GM23338 (cell line): ENCODE results near the gene GDA. TPM values are rescaled to one million over a fixed set of nuclear protein-coding genes. Genes with fewer than 3 reads are reported as not detected.

Experiments
- ATAC-seq: fragments of 200-7000 bp; cut with Tn5 transposase; 3 replicates; pipeline ENCODE4 v1.9.1; 2020
- DNase-seq: peaks from one replicate; pipeline ENCODE4 v3.0.0-alpha.2; 2015; ENCODE audit warnings: low spot score
- H2AFZ ChIP-seq: fragments of 200-600 bp; sonication (generic); 2 replicates; pipeline ENCODE4 v1.8.0; 2016; ENCODE audit warnings: antibody characterized with exemption, mild to moderate bottlenecking, moderate library complexity
- H3F3A ChIP-seq: fragments of 200-600 bp; sonication (generic); replicated peaks from 2 replicates; pipeline ENCODE4 v1.8.0; 2017; ENCODE audit warnings: antibody characterized with exemption, mixed run types, low read depth
- H3K27ac ChIP-seq: fragments of 200-600 bp; sonication (generic); 2 replicates; pipeline ENCODE4 v1.6.1; 2016; ENCODE audit warnings: low read depth
- H3K27me3 ChIP-seq: fragments of 200-600 bp; sonication (generic); 2 replicates; pipeline ENCODE4 v1.8.0; 2016; ENCODE audit warnings: mild to moderate bottlenecking, mixed run types, moderate library complexity; ENCODE audit not compliant: insufficient read depth
- H3K36me3 ChIP-seq: fragments of 200-600 bp; sonication (generic); 2 replicates; pipeline ENCODE4 v1.8.0; 2016; ENCODE audit warnings: mild to moderate bottlenecking; ENCODE audit not compliant: insufficient read depth
- H3K4me1 ChIP-seq: fragments of 200-600 bp; sonication (generic); 2 replicates; pipeline ENCODE4 v1.8.0; 2016; ENCODE audit warnings: mild to moderate bottlenecking, moderate library complexity; ENCODE audit not compliant: insufficient read depth
- H3K4me2 ChIP-seq: fragments of 200-600 bp; sonication (generic); 2 replicates; pipeline ENCODE4 v1.7.1; 2017; ENCODE audit warnings: mixed run types
- H3K4me3 ChIP-seq: fragments of 200-600 bp; sonication (generic); 2 replicates; pipeline ENCODE4 v1.6.1; 2016; ENCODE audit warnings: mixed run types
- H3K79me2 ChIP-seq: fragments of 200-600 bp; sonication (generic); replicated peaks from 2 replicates; pipeline ENCODE4 v1.8.0; 2017; ENCODE audit warnings: mild to moderate bottlenecking; ENCODE audit not compliant: insufficient read depth
- H3K9me2 ChIP-seq: fragments of 200-600 bp; sonication (generic); 2 replicates; pipeline ENCODE4 v1.8.0; 2017; ENCODE audit not compliant: insufficient read depth
- H4K20me1 ChIP-seq: fragments of 200-600 bp; sonication (generic); replicated peaks from 2 replicates; pipeline ENCODE4 v1.8.0; 2017; ENCODE audit warnings: mild to moderate bottlenecking; ENCODE audit not compliant: insufficient read depth
- H3K27ac Mint-ChIP-seq: 2 replicates; pipeline ENCODE4 v1.8.0; 2020; ENCODE audit warnings: inconsistent platforms, mild to moderate bottlenecking, moderate library complexity, mixed read lengths
- H3K27me3 Mint-ChIP-seq: 3 replicates; pipeline ENCODE4 v1.8.0; 2022; ENCODE audit warnings: low read depth, mild to moderate bottlenecking, moderate library complexity, mixed read lengths, inconsistent platforms; ENCODE audit not compliant: insufficient read depth, poor library complexity
- H3K36me3 Mint-ChIP-seq: 3 replicates; pipeline ENCODE4 v1.8.0; 2021; ENCODE audit warnings: low read depth, mild to moderate bottlenecking, inconsistent platforms, moderate library complexity, mixed read lengths
- H3K4me1 Mint-ChIP-seq: 3 replicates; pipeline ENCODE4 v1.8.0; 2020; ENCODE audit warnings: mild to moderate bottlenecking, inconsistent platforms, mixed read lengths
- H3K4me3 Mint-ChIP-seq: 3 replicates; pipeline ENCODE4 v1.8.0; 2021; ENCODE audit warnings: moderate library complexity, mild to moderate bottlenecking, inconsistent platforms, mixed read lengths
- H3K9me3 Mint-ChIP-seq: 3 replicates; pipeline ENCODE4 v1.8.0; 2020; ENCODE audit warnings: moderate library complexity, mild to moderate bottlenecking, inconsistent platforms, mixed read lengths
- CREB1 ChIP-seq: fragments of 250-450 bp; sonication (Bioruptor Pico); IDR thresholded peaks from 2 replicates; pipeline ENCODE4 v1.5.0; 2020; ENCODE audit warnings: low read depth, mild to moderate bottlenecking, moderate library complexity
- CTCF ChIP-seq, 2 experiments: fragments of 200-600 bp in 1 of 2; sonication (generic) in 1 of 2; conservative IDR thresholded peaks; 2 replicates each; pipeline versions ENCODE4 v1.5.1 to v1.6.1; 2016 to 2017; ENCODE audit warnings: antibody characterized with exemption in 2 of 2, low read depth in 2 of 2, mild to moderate bottlenecking in 2 of 2, moderate library complexity in 1 of 2
- ETS1 ChIP-seq: IDR thresholded peaks from 2 replicates; pipeline ENCODE4 v1.6.1; 2016; ENCODE audit warnings: antibody characterized with exemption
- EZH2 ChIP-seq: fragments of 200-600 bp; sonication (generic); IDR thresholded peaks from one replicate; pipeline ENCODE4 v1.8.0; 2017; ENCODE audit warnings: antibody characterized with exemption, mild to moderate bottlenecking, low read depth; ENCODE audit not compliant: unreplicated experiment
- EZH2phosphoT487 ChIP-seq: fragments of 200-600 bp; sonication (generic); IDR thresholded peaks from one replicate; pipeline ENCODE4 v1.8.1; 2018; ENCODE audit warnings: antibody characterized with exemption; ENCODE audit not compliant: unreplicated experiment
- JUNB ChIP-seq: IDR thresholded peaks from one replicate; pipeline ENCODE4 v1.6.1; 2016; ENCODE audit warnings: antibody characterized with exemption; ENCODE audit not compliant: unreplicated experiment
- NANOG ChIP-seq: IDR thresholded peaks from 2 replicates; pipeline ENCODE4 v1.6.1; 2016; ENCODE audit warnings: antibody characterized with exemption, borderline replicate concordance
- REST ChIP-seq: IDR thresholded peaks from one replicate; pipeline ENCODE4 v1.6.1; 2018; ENCODE audit warnings: antibody characterized with exemption; ENCODE audit not compliant: unreplicated experiment
- ZNF114 ChIP-seq: fragments of 250-450 bp; sonication (Bioruptor Pico); IDR thresholded peaks from 2 replicates; pipeline ENCODE4 v1.5.0; 2020; ENCODE audit warnings: mild to moderate bottlenecking, moderate library complexity
- ZNF331 ChIP-seq: fragments of 250-450 bp; sonication (Bioruptor Pico); IDR thresholded peaks from 2 replicates; pipeline ENCODE4 v1.5.0; 2020; ENCODE audit warnings: low read depth, mild to moderate bottlenecking, moderate library complexity
- polyA plus RNA-seq: library from polyadenylated mRNA; unstranded; fragments of >200 nt; fragmentation: Nextera tagmentation; extraction: Ambion mirVana; gene quantifications from 2 replicates; pipeline ENCODE4 v1.2.1, GENCODE V29; 2016
- total RNA-seq: library from RNA; depleted of rRNA; stranded (reverse); fragments of >200 nt; shearing (Covaris generic); gene quantifications from 2 replicates; pipeline ENCODE4 v1.2.3, GENCODE V29; 2014

The GDA gene
- total and polyA plus RNA-seq, 2 experiments from 2014 or later, result 4.0 to 5.8 TPM

- no peak overlapping the region for H3K4me3 Mint-ChIP-seq
- H2AFZ ChIP-seq, result no peak overlapping the region
- H3K27ac ChIP-seq, result no peak overlapping the region
- no peaks in the 10 kb centered on the region; the same call in 1 of the 2 replicates for H3K36me3 ChIP-seq
- no peak for ATAC-seq
- H3K4me3 ChIP-seq, result no peak overlapping the region
- H3K9me3 Mint-ChIP-seq, result peaks cover 17% of the 10 kb centered on the region; the same call in 2 of the 3 replicates
- H4K20me1 ChIP-seq, result no peaks in the 10 kb centered on the region
- TF ChIP-seq JUNB, result no peak
- H3K4me1 Mint-ChIP-seq, result no peaks in the 10 kb centered on the region
- no peak overlapping the region for H3K4me2 ChIP-seq
- H3K4me1 ChIP-seq, result no peaks in the 10 kb centered on the region
- no peaks in the 10 kb centered on the region; the same call in 2 of the 3 replicates for H3K36me3 Mint-ChIP-seq
- DNase-seq, result no peak
- no peaks in the 10 kb centered on the region for H3K9me2 ChIP-seq
- no peaks in the 10 kb centered on the region for H3K79me2 ChIP-seq
- H3K27ac Mint-ChIP-seq, result no peak overlapping the region
- no peaks in the 10 kb centered on the region for H3K27me3 Mint-ChIP-seq
- H3F3A ChIP-seq, result no peaks in the 10 kb centered on the region
- H3K27me3 ChIP-seq, result no peaks in the 10 kb centered on the region
Observed at GRCh38 chr9:72137697-72138365, 11.4 kb upstream of the GDA start.

- H3K36me3 ChIP-seq, result no peaks in the 10 kb centered on the region; the same call in 1 of the 2 replicates
- no peak overlapping the region for H3K4me2 ChIP-seq
- no peaks in the 10 kb centered on the region for H4K20me1 ChIP-seq
- Mint-ChIP-seq H3K36me3 (no peaks in the 10 kb centered on the region; the same call in 2 of the 3 replicates), H3K4me3 (no peak overlapping the region), H3K27ac (no peak overlapping the region), H3K4me1 (no peaks in the 10 kb centered on the region), H3K9me3 (peaks cover 17% of the 10 kb centered on the region; the same call in 2 of the 3 replicates), H3K27me3 (no peaks in the 10 kb centered on the region)
- ATAC-seq (no peak), DNase-seq (no peak)
- no peak overlapping the region for H3K4me3 ChIP-seq
- no peaks in the 10 kb centered on the region for H3K4me1 ChIP-seq
- H3F3A ChIP-seq, result no peaks in the 10 kb centered on the region
- H3K27me3 ChIP-seq, result no peaks in the 10 kb centered on the region
- H3K9me2 ChIP-seq, result no peaks in the 10 kb centered on the region
- no peak overlapping the region for H3K27ac ChIP-seq
- no peaks in the 10 kb centered on the region for H3K79me2 ChIP-seq
- H2AFZ ChIP-seq, result no peak overlapping the region
- no peak for TF ChIP-seq ZNF331 (CRISPR knock-in tag)
- TF ChIP-seq ZNF114 (CRISPR knock-in tag), result no peak
- TF ChIP-seq ETS1, result no peak
- TF ChIP-seq REST, result no peak
- TF ChIP-seq NANOG, result no peak
- no peak for TF ChIP-seq CREB1
- TF ChIP-seq CTCF (conservative IDR thresholded peaks at IDR 0.05; ENCODE audit: low read depth in 2 of 2), result no peak
- no peak for TF ChIP-seq EZH2phosphoT487
- TF ChIP-seq EZH2, result no peak
Observed at GRCh38 chr9:72139226-72139625, 10.0 kb upstream of the GDA start.
